Astrocyte of the cerebellum (primary cell): ENCODE measurements around the gene PLPPR3.

ENCODE experiments used
- DNase-seq: peaks from one replicate; pipeline ENCODE4 v3.0.0-alpha.2; 2011; ENCODE audit warnings: low read depth
- H3K4me3 ChIP-seq: 2 replicates; pipeline ENCODE4 v1.5.1; 2011; ENCODE audit warnings: mild to moderate bottlenecking, low read depth, low read length, moderate library complexity
- CTCF ChIP-seq: IDR thresholded peaks from 2 replicates; pipeline ENCODE4 v1.5.1; 2012; ENCODE audit warnings: low read length, low read depth, moderate library complexity, mild to moderate bottlenecking; ENCODE audit errors: missing control alignments
- in situ Hi-C: cut with HindIII; loops from 2 replicates; pipeline ENCODE4 v1.10.0; 2017; ENCODE audit warnings: low sequenced_read_pairs

PLPPR3 gene

GRCh38 chr19:815079-815774 is 6.5 kb downstream of the PLPPR3 start:
- DNase-seq, result no peak
- no peak for TF ChIP-seq CTCF
- H3K4me3 ChIP-seq, result no peak overlapping the region
- in situ Hi-C loops, result no loop called here

- DNase-seq, result no peak
- no peak overlapping the region for H3K4me3 ChIP-seq
- no peak for TF ChIP-seq CTCF
- in situ Hi-C loops, result no loop called here
Observed at GRCh38 chr19:814152-815078, 7.3 kb downstream of the PLPPR3 start.

GRCh38 chr19:813219-814151 is 8.3 kb downstream of the PLPPR3 start:
- in situ Hi-C loops, result no loop called here

GRCh38 chr19:812747-813218 is 9.0 kb downstream of the PLPPR3 start:
- no peak for DNase-seq
- in situ Hi-C loops, result no loop called here
- no peak overlapping the region for H3K4me3 ChIP-seq
- TF ChIP-seq CTCF, result no peak

More at GRCh38 chr19:813219-814151, 8.3 kb downstream of the PLPPR3 start:
- DNase-seq, result no peak
- H3K4me3 ChIP-seq, result no peak overlapping the region
- TF ChIP-seq CTCF, result no peak

GRCh38 chr19:812049-812746 is 9.6 kb downstream of the PLPPR3 start:
- no peak for DNase-seq
- in situ Hi-C loops, result no loop called here
- no peak overlapping the region for H3K4me3 ChIP-seq
- TF ChIP-seq CTCF, result no peak
